Measurements from ENCODE around the gene MAPK12.

GRCh38 chr22:50217543-50218152 lies 43.8 kb downstream of the MAPK12 start:
- no peak for TF ChIP-seq CTCF (IDR thresholded peaks at IDR 0.05)
- no peak for TF ChIP-seq EZH2 (IDR thresholded peaks at IDR 0.05; ENCODE audit: borderline replicate concordance, insufficient read depth, low read depth, low read length, poor library complexity, severe bottlenecking)

All from B cell (primary cell).